22Rv1 (cell line): ENCODE results near the gene ADAM12.

Experiments used
- H3K27ac ChIP-seq: fragments of 450-650 bp; 2 replicates; pipeline ENCODE4 v1.5.1; 2017
- CTCF ChIP-seq: fragments of 450-650 bp; IDR thresholded peaks from 2 replicates; pipeline ENCODE4 v1.5.1; 2017; ENCODE audit warnings: mild to moderate bottlenecking
- ZFX ChIP-seq: fragments of 450-650 bp; IDR thresholded peaks from 2 replicates; pipeline ENCODE4 v1.6.1; 2017; ENCODE audit warnings: antibody characterized with exemption, borderline replicate concordance

The ADAM12 gene

GRCh38 chr10:126110489-126111180 is 277.6 kb downstream of the ADAM12 start:
- no peak for TF ChIP-seq ZFX
- TF ChIP-seq CTCF = no peak

GRCh38 chr10:126109893-126110292 is 278.4 kb downstream of the ADAM12 start:
- no peak overlapping the region for H3K27ac ChIP-seq
- TF ChIP-seq CTCF = no peak
- TF ChIP-seq ZFX = no peak

More at GRCh38 chr10:126110489-126111180, 277.6 kb downstream of the ADAM12 start:
- no peak overlapping the region for H3K27ac ChIP-seq

GRCh38 chr10:126108693-126109092 is 279.6 kb downstream of the ADAM12 start:
- TF ChIP-seq CTCF (no peak), ZFX (no peak)
- H3K27ac ChIP-seq = no peak overlapping the region

- TF ChIP-seq CTCF (no peak), ZFX (no peak)
- H3K27ac ChIP-seq = no peak overlapping the region
Measured at GRCh38 chr10:126104767-126105166, 283.5 kb downstream of the ADAM12 start.

GRCh38 chr10:126102636-126103035 is 285.6 kb downstream of the ADAM12 start:
- no peak overlapping the region for H3K27ac ChIP-seq

GRCh38 chr10:126101736-126102135 is 286.5 kb downstream of the ADAM12 start:
- H3K27ac ChIP-seq = no peak overlapping the region
- no peak for TF ChIP-seq CTCF
- TF ChIP-seq ZFX = no peak

More at GRCh38 chr10:126102636-126103035, 285.6 kb downstream of the ADAM12 start:
- no peak for TF ChIP-seq CTCF
- TF ChIP-seq ZFX = no peak

GRCh38 chr10:126101325-126101724 is 287.0 kb downstream of the ADAM12 start:
- no peak overlapping the region for H3K27ac ChIP-seq
- TF ChIP-seq CTCF = no peak
- TF ChIP-seq ZFX = no peak
